HepG2 (cell line): Measurements from ENCODE around the gene FER1L5. TPM values are rescaled to one million over a fixed set of nuclear protein-coding genes. Genes with fewer than 3 reads are reported as not detected.

Source experiments
- ARHGAP35 ChIP-seq: sonication (generic); formaldehyde crosslinking; IDR thresholded peaks from 2 replicates; pipeline ENCODE4 v1.9.0; 2022; ENCODE audit warnings: mild to moderate bottlenecking, inconsistent platforms, moderate library complexity, missing genetic modification reagents, borderline replicate concordance
- FOXJ3 ChIP-seq: sonication (generic); formaldehyde crosslinking; IDR thresholded peaks from 2 replicates; pipeline ENCODE4 v1.4.0; 2020; ENCODE audit warnings: missing genetic modification reagents, mild to moderate bottlenecking, borderline replicate concordance
- FOXP4 ChIP-seq: sonication (generic); formaldehyde crosslinking; IDR thresholded peaks from 2 replicates; pipeline ENCODE4 v1.4.0; 2020; ENCODE audit warnings: missing genetic modification reagents
- HOXA3 ChIP-seq: sonication (generic); formaldehyde crosslinking; IDR thresholded peaks from 2 replicates; pipeline ENCODE4 v1.5.0; 2020; ENCODE audit warnings: missing genetic modification reagents
- NFIB ChIP-seq: sonication (generic); formaldehyde crosslinking; IDR thresholded peaks from 2 replicates; pipeline ENCODE4 v1.9.0; 2021; ENCODE audit warnings: missing genetic modification reagents, mild to moderate bottlenecking, borderline replicate concordance
- PCBP1 ChIP-seq: fragments of 200-400 bp; formaldehyde crosslinking; IDR thresholded peaks from 2 replicates; pipeline ENCODE4 v1.6.1; 2017; ENCODE audit warnings: mild to moderate bottlenecking, low read depth, low read length, borderline replicate concordance
- SIN3A ChIP-seq: IDR thresholded peaks from 2 replicates; pipeline ENCODE4 v1.6.1; 2011; ENCODE audit warnings: low read depth, mild to moderate bottlenecking, control low read depth, low read length, borderline replicate concordance
- SMARCC2 ChIP-seq: fragments of 450-650 bp; IDR thresholded peaks from 2 replicates; pipeline ENCODE4 v1.6.1; 2017; ENCODE audit warnings: antibody characterized with exemption, mild to moderate bottlenecking
- TOE1 ChIP-seq: sonication (generic); formaldehyde crosslinking; IDR thresholded peaks from 2 replicates; pipeline ENCODE4 v1.4.0; 2020; ENCODE audit warnings: mild to moderate bottlenecking, missing genetic modification reagents
- ZNF124 ChIP-seq: sonication (generic); formaldehyde crosslinking; IDR thresholded peaks from 2 replicates; pipeline ENCODE4 v1.4.0; 2020; ENCODE audit warnings: missing genetic modification reagents
- ZNF17 ChIP-seq: sonication (generic); formaldehyde crosslinking; IDR thresholded peaks from 2 replicates; pipeline ENCODE4 v1.5.0; 2020; ENCODE audit warnings: mild to moderate bottlenecking, missing genetic modification reagents
- ZNF451 ChIP-seq: sonication (generic); formaldehyde crosslinking; IDR thresholded peaks from 2 replicates; pipeline ENCODE4 v1.5.0; 2020; ENCODE audit warnings: mild to moderate bottlenecking, missing genetic modification reagents
- ZNF557 ChIP-seq: sonication (generic); formaldehyde crosslinking; IDR thresholded peaks from 2 replicates; pipeline ENCODE4 v1.4.0; 2020; ENCODE audit warnings: missing genetic modification reagents
- ZNF563 ChIP-seq: sonication (generic); formaldehyde crosslinking; IDR thresholded peaks from 2 replicates; pipeline ENCODE4 v1.8.0; 2022; ENCODE audit warnings: mild to moderate bottlenecking, moderate library complexity, missing genetic modification reagents
- ZNF7 ChIP-seq: IDR thresholded peaks from 2 replicates; pipeline ENCODE4 v1.6.1; 2016; ENCODE audit warnings: missing biosample characterization, missing genetic modification reagents
- ZNF709 ChIP-seq: sonication (generic); formaldehyde crosslinking; IDR thresholded peaks from 2 replicates; pipeline ENCODE4 v1.5.0; 2020; ENCODE audit warnings: mild to moderate bottlenecking, missing genetic modification reagents
- ZNF780A ChIP-seq: sonication (generic); formaldehyde crosslinking; IDR thresholded peaks from 2 replicates; pipeline ENCODE4 v1.8.0; 2022; ENCODE audit warnings: mild to moderate bottlenecking, missing genetic modification reagents, moderate library complexity
- ZNF891 ChIP-seq: sonication (generic); formaldehyde crosslinking; IDR thresholded peaks from 2 replicates; pipeline ENCODE4 v1.5.0; 2020; ENCODE audit warnings: mild to moderate bottlenecking, missing genetic modification reagents
- polyA plus RNA-seq, 8 experiments: library from polyadenylated mRNA; depleted of rRNA in 3 of 8; stranded (reverse) in 7 of 8; unstranded in 1 of 8; fragments of >200 nt; fragmentation: Illumina TruSeq in 4 of 8; extraction: Trizol in 4 of 8; gene quantifications; 2 replicates each; pipeline versions ENCODE4 v1.2.1 to v1.2.3, GENCODE V29; 2011 to 2016; ENCODE audit warnings: low read depth in 4 of 8, missing spikeins in 1 of 8, mixed read lengths in 1 of 8; ENCODE audit not compliant: insufficient read depth in 1 of 8
- total RNA-seq, 5 experiments: library from RNA; depleted of rRNA; stranded (reverse); fragments of >200 nt; fragmentation: Illumina TruSeq; extraction: Trizol; gene quantifications; 2 replicates each; pipeline ENCODE4 v1.2.3, GENCODE V29; 2016; ENCODE audit warnings: low read depth in 1 of 5
- TF ChIP-seq, protein P1 (sequence below): sonication (generic); formaldehyde crosslinking; IDR thresholded peaks from 2 replicates; pipeline ENCODE4 v1.4.0; 2020; ENCODE audit warnings: missing genetic modification reagents
- TF ChIP-seq, protein P2 (sequence below): sonication (generic); formaldehyde crosslinking; IDR thresholded peaks from 2 replicates; pipeline ENCODE4 v1.4.0; 2020; ENCODE audit warnings: mild to moderate bottlenecking, low read depth, missing genetic modification reagents
- TF ChIP-seq, protein P3 (sequence below): sonication (generic); formaldehyde crosslinking; IDR thresholded peaks from 2 replicates; pipeline ENCODE4 v1.4.0; 2020; ENCODE audit warnings: missing genetic modification reagents, borderline replicate concordance
- TF ChIP-seq, protein P4 (sequence below): sonication (generic); formaldehyde crosslinking; IDR thresholded peaks from 2 replicates; pipeline ENCODE4 v1.8.1; 2022; ENCODE audit warnings: mild to moderate bottlenecking, missing genetic modification reagents

The FER1L5 gene
- total and polyA plus RNA-seq, 2 of the 13 experiments (the other 11 are each of a cell fraction or from before 2014, with no cell fraction given) = 0.02 to 0.08 TPM

DNA sequence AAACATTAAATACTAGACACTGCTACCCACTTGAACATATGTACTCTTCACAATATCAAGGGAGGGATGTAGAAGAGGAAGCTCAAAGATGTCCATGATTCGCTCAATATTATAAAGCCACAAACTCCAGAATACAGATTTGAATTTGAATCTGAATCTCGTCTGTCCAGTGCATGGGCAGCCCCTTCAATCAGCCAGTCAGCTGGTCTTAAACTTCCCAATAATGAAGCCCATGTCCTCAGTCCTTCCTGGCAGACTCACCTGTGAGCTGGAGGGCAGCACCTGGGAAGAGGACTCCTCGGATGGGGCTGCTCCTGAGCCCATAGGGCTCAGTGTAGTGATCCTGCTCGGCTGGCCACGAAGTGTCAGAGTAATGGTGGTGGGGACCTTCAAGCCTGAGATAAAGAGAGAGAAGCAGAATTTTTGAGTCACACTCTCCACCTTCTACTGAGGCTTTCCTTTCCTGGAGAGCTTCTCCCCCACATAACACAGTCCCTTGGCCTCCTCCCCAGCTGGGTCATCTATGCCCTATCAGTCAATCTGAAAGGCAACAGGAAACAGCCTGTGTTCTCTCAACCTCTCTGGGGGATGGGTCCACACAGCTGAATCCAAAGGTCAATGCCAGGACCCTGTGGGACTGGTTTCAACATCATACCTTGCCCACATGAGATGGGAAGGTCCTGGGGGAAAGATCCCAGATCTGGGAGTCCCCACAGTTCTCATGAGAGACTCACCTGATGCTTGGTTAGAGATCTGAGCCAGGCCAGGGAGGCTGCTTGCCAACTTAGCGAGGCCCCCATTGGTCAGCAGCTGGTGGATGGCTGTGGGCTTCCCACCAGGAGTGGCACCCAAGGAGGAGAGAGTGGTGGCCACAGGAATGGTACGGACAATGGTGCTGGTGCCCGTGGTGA is 40.9 kb upstream of the FER1L5 start (continued):
- TF ChIP-seq FOXP4 = peak; percentile 94
- no peak; the same call in 1 of the 2 replicates for TF ChIP-seq ZNF780A (CRISPR knock-in tag)
- 0 out of 2 replicates have a peak, but pooled peaks have one; percentile 69 for TF ChIP-seq ZNF451 (CRISPR knock-in tag)
- TF ChIP-seq ARHGAP35 (CRISPR knock-in tag) = no peak; the same call in 1 of the 2 replicates
- no peak for TF ChIP-seq ZNF17
- peak; percentile 88 for TF ChIP-seq HOXA3 (CRISPR knock-in tag)
- peak; percentile 88 for TF ChIP-seq ZNF124 (CRISPR knock-in tag)
- TF ChIP-seq TOE1 (CRISPR knock-in tag) = no peak
- TF ChIP-seq, protein P1, sequence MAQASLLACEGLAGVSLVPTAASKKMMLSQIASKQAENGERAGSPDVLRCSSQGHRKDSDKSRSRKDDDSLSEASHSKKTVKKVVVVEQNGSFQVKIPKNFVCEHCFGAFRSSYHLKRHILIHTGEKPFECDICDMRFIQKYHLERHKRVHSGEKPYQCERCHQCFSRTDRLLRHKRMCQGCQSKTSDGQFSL (CRISPR knock-in tag) = peak; percentile 75; the same call in 1 of the 2 replicates
- TF ChIP-seq ZNF7 (CRISPR knock-in tag) = no peak
- TF ChIP-seq, protein P2, sequence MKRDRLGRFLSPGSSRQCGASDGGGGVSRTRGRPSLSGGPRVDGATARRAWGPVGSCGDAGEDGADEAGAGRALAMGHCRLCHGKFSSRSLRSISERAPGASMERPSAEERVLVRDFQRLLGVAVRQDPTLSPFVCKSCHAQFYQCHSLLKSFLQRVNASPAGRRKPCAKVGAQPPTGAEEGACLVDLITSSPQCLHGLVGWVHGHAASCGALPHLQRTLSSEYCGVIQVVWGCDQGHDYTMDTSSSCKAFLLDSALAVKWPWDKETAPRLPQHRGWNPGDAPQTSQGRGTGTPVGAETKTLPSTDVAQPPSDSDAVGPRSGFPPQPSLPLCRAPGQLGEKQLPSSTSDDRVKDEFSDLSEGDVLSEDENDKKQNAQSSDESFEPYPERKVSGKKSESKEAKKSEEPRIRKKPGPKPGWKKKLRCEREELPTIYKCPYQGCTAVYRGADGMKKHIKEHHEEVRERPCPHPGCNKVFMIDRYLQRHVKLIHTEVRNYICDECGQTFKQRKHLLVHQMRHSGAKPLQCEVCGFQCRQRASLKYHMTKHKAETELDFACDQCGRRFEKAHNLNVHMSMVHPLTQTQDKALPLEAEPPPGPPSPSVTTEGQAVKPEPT (CRISPR knock-in tag) = 0 out of 2 replicates have a peak, but pooled peaks have one; percentile 89
- TF ChIP-seq FOXJ3 (CRISPR knock-in tag) = peak; percentile 89
- no peak for TF ChIP-seq NFIB
- no peak; the same call in 1 of the 2 replicates for TF ChIP-seq SIN3A
- TF ChIP-seq ZNF557 (CRISPR knock-in tag) = no peak
- TF ChIP-seq ZNF563 = no peak
- no peak for TF ChIP-seq SMARCC2
- TF ChIP-seq ZNF891 = no peak
- no peak for TF ChIP-seq ZNF709 (CRISPR knock-in tag)
- TF ChIP-seq, protein P3, sequence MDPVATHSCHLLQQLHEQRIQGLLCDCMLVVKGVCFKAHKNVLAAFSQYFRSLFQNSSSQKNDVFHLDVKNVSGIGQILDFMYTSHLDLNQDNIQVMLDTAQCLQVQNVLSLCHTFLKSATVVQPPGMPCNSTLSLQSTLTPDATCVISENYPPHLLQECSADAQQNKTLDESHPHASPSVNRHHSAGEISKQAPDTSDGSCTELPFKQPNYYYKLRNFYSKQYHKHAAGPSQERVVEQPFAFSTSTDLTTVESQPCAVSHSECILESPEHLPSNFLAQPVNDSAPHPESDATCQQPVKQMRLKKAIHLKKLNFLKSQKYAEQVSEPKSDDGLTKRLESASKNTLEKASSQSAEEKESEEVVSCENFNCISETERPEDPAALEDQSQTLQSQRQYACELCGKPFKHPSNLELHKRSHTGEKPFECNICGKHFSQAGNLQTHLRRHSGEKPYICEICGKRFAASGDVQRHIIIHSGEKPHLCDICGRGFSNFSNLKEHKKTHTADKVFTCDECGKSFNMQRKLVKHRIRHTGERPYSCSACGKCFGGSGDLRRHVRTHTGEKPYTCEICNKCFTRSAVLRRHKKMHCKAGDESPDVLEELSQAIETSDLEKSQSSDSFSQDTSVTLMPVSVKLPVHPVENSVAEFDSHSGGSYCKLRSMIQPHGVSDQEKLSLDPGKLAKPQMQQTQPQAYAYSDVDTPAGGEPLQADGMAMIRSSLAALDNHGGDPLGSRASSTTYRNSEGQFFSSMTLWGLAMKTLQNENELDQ (CRISPR knock-in tag) = no peak
- TF ChIP-seq PCBP1 = no peak
- TF ChIP-seq, protein P4, sequence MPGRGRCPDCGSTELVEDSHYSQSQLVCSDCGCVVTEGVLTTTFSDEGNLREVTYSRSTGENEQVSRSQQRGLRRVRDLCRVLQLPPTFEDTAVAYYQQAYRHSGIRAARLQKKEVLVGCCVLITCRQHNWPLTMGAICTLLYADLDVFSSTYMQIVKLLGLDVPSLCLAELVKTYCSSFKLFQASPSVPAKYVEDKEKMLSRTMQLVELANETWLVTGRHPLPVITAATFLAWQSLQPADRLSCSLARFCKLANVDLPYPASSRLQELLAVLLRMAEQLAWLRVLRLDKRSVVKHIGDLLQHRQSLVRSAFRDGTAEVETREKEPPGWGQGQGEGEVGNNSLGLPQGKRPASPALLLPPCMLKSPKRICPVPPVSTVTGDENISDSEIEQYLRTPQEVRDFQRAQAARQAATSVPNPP = peak; percentile 58; the same call in 1 of the 2 replicates
